ENCODE measurements around the gene INSIG1.

DNA sequence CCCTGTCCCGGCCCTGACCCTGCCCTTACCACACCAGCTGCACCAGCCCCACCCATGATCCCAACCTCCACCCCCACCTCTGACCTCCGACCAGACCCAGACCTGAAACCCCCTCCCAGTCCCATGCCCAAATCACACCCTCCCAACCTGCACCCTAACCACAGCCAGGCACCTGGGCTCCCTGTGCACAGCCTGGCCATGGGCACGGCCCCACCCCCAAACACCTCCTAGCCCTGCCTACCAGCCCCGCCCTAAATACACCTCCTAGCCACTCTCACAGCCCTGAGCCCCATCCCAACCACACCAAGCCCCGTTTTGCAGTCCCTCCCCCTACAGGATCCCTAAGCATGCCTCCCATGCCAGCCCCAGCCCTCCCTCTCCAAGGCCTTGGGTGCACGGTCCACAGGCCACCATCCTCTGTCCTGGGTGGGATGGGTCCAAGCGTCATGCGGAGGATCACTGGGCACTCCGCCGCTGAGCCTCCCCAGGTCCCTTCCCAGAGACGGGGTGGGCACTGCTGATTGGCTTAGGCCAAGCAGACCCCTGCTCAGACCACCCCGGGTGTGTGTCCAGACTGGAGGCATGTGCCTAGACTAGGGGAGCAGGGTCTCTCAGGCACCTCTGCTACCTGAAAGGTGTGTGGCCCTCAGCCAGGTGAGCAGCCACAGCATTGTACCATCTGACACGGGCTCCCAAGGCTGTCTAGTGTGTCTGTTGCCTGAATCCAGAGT is 30.1 kb downstream of the INSIG1 start:
- TF ChIP-seq EZH2 (IDR thresholded peaks at IDR 0.05; ENCODE audit: insufficient read depth, poor library complexity, severe bottlenecking) (no peak), EZH2phosphoT487 (IDR thresholded peaks at IDR 0.05; ENCODE audit: insufficient read depth, low read depth) (no peak)
